Left hindlimb (tissue), 1 donor: ENCODE results near the gene RAB36.
A peak's percentile ranks its signal among the peaks of the same experiment; 100 is the strongest.

ENCODE experiments used
- DNase-seq: peaks from one replicate; pipeline ENCODE4 v3.0.0-alpha.2; 2018

Gene RAB36, protein sequence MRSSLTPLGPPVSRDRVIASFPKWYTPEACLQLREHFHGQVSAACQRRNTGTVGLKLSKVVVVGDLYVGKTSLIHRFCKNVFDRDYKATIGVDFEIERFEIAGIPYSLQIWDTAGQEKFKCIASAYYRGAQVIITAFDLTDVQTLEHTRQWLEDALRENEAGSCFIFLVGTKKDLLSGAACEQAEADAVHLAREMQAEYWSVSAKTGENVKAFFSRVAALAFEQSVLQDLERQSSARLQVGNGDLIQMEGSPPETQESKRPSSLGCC

DNA sequence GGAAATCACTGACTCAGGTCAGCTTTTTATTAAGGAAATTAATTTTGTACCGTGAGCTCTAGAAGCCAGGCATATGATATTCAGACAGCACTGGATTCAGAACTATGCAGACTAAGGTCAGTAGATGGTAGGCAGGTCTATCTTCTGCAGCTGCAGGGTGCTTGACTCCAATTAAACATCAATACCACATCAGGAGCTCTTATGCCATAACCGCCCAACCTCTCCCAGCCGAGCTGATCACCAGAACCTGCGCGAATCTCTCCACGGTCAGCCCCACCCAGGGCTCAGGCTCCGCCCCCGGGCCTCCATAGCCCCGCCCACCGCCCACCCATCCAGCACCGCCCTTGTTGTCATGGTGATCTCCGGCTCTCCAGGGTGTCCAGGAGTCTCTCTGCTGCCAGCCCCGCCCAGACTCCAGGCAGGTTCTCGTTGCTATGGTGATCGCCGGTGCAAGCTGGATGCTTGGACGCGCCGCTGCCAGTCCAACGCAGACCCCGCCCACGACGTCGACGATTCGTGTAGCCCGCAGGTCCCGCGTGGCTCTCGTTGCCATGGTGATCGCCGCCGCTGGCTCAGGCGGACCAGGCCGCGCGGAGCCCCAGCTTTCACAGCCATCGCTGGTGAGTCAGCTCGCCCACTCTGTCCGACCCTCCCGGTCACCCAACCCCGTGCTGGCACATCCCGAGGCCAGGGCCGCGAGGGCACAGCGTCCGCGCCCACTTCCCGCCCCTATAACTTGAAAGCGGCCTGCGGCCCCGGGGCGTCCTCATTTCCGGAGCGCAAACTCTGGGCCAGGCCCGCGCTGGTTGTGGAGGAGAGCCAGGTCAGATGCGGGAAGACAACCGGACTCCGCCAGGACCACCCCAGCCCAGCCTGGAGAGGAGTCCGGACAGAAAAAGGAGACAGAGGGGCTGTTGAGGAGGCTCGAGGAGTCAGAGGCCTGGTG, at the start of gene RAB36:
Gene RAB36 (plus strand): TSS at position 546 of the 946 bp plus-strand sequence. CDS start 1,140 bp downstream, outside the sequence.
- peak; percentile 96 for DNase-seq

DNA sequence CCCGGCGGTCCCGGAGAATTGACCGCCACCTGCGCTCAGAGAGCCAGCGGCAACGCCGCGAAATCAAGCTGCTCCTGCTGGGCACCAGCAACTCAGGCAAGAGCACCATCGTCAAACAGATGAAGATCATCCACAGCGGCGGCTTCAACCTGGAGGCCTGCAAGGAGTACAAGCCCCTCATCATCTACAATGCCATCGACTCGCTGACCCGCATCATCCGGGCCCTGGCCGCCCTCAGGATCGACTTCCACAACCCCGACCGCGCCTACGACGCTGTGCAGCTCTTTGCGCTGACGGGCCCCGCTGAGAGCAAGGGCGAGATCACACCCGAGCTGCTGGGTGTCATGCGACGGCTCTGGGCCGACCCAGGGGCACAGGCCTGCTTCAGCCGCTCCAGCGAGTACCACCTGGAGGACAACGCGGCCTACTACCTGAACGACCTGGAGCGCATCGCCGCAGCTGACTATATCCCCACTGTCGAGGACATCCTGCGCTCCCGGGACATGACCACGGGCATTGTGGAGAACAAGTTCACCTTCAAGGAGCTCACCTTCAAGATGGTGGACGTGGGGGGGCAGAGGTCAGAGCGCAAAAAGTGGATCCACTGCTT, 49.4 kb upstream of the RAB36 start:
- DNase-seq: no peak

DNA sequence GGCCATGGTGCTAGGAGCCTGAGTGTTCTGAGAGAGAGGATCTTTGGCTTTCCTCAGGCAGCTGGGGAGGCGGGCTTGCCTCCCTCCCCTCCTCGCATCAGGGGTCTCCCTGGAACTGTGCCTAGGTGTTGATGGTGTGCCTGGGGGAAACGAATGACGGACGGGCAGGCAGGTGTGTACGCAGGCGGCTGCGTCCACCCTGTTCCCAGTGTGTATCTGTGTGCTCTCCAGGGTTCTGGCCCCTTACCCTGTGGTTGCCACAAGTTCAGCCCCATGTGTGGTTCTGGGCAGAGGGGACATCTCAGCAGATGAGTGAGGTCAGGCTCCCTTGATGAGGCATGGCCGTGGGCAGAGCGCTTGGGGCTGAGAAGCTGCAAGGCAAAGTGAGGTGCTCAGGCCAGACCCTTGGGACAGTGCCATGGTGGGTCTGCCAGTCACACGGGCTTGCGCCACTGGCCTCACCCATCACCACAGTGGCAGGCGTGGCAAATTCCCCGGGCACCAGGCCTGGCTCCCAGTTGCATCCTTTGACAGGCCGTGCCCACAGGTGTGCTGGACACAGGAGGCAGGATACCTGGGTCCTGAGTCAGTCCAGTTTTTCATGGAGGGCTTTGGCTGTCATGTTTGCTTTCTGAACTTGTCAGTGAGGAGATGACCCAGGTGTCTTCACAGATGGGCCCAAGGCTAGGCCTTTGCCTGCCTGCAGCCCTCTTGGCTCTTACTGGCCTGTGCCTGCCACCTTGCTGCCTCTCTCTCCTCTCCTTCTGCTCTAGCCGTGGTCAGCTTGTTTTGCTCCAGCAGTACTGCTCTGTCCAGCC, 47.7 kb upstream of the RAB36 start:
- DNase-seq: no peak

DNA sequence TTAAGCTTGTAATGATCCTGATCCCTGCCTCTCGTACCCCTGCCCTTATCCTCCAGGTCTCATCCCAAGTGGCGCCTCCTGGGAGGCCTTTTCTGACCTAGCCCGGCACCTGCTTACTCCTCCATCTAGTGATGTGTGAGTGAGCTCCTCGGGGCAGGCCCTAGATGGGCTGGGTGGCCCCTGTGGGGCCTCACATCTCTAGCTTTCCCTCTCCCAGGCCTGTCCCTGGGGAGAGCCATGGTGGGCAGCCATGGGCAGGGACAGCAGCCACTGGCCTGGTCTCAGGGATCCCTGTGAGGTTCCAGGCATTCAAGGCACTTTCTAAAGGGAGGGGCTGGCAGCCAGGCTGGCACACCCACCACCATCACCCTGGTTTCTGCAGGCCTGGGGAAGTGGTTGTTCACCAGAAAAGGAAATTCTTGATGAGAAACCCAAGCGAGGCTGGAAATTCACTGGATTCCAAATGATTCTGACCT, 47.0 kb upstream of the RAB36 start:
- DNase-seq: no peak

DNA sequence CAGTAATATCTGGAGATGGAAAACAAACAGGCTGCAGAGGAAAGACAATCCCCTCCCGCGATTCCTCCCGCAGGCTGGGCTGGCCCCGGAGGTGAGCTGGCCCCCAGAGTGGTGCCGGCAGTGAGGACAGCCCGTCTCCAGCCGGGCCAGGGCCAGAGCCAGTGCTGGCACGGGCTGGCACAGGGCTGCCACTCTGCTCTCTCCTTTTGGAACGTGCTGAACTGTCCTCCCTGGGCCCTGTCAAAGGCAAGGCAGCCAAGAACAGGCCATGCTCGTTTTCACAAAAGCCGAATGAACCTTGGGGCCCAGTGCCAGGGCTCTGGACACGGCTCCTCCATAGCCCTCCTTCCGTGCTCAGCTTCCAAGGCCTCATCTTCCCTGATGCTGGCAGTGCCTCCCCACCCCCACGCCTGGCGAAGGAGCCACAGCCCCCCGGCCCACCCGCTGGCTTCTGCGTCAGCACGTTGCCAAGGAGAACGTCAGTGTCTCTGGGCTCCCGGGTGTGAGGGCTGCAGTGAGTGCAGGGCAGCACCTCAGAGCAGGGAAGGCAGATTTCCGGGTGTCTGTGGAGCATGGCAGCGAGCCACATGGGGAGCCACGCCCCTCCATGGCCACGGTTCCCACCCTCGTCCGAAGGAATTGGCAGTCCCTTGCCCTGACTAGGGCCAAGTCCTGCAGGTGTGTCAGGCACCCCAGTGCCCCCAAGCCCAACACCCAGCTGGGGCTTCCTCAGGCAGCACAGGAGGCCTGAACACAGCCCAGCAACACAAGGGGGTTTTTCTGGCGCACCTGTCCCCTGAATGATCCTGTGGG, 46.4 kb upstream of the RAB36 start:
- no peak for DNase-seq

DNA sequence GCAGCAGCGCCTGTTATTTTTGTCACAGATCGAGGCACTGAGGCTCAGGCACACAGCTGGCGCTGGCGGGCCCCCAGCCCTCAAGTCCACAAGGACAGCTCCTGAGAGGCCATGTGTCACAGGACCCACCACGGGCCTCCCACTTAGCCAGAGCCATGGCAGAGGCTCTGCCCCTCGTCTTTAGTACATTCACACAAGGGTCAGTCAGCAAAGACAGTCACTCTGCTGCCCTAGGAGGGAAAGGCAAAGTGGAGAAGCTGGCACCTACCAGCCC, 45.8 kb upstream of the RAB36 start:
- no peak for DNase-seq

DNA sequence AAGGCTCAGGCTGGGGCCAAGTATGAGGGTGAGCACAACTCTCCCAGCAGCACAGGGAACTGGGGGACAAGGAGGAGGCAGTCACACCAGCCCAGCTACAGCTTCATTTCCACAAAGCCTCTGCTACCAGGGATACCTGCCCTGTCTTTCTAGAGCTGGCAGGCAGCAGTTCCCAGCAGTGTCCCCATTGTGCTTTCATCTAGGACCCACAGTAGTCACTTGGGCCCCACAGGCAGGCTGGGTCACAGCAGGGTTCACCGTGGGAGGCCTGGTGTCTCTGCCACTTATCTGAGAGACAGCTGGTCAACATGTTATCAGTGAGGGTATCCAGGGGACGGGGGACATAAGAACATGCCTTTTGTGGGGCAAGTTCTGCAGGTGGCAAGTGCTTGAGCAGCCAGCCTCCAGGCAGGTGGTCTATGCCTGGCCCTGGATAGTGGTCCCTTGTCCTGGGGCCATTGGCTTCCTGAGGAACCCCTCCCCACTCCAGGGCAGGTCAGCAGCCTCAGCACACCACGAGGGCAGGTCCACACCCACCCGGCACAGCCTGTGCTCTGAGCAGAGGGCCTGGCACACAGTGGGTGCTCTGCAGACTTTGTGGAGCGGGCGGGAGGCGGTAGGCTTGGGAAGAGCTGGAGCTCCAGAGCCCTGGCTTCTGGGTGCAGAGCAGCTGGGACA, 45.0 kb upstream of the RAB36 start:
- no peak for DNase-seq

DNA sequence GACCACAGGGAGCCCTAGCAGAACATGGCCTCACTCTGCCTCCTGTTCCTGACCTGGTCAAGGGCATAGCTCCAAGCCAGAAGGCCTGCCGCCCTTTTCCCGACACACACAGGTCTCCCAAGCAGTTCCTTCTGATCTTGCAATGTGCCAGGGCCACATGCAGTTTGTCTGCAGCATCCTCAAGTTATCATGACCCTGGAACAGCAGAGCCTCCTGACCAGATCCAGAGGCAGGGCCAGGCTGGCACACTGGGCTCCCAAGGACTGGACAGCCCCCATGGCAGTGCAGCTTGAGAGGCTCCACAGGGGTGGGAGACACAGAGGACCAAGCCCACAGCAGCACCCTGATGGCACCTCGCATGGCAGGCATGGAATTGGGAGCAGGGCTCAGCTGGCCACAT, 43.8 kb upstream of the RAB36 start:
- no peak for DNase-seq

DNA sequence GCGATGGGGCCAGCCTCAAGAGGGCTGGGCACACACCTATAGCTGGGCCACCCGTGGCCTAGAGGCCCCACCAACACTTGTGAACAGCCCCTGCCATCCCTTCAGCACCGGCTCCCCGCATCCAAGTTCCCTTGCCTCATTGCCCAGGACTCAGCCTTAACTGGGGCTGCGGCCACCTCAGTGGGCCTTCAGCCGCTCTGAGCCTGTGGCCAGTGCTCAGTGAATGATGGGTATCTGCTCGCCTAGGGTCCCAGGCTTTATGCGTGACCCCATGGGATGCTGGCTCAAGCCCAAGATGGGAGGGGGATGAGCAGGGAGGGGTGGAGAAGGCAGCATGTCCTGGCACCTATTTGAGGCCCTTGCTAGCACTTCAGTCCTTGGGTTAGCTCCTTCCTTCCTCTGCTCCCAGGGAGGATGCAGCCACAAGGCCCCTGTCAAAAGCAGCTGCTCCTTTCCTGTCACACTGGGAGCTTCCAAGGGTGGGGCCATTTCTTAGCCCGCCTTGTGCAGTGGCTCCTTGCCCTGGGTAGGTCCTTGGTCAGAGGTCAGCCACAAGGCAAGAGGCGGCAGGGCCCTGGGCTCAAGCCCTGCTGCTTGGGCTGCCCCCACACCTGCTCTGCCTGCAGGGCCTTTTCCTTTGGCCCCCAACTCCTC, 43.1 kb upstream of the RAB36 start:
- no peak for DNase-seq

DNA sequence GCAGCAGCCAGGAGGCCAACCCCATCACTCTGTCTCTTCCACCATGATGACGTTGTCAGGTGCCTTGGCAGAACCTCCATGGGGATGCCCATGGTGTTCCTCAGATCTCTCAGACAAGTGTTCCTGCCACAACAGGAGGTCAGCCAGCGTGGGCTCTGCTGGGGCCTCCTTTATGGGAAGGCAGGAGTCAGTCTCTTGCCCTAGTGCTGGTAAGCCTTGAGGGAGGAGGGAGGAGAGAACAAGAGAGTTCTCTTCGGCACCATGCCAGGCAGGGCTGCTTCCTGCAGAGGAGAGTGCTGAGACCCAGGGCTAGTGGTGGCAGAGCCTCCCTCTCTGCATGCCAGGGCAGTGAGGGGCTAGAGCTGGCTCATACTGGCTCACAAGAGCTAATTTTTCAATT, 42.5 kb upstream of the RAB36 start:
- DNase-seq: no peak

DNA sequence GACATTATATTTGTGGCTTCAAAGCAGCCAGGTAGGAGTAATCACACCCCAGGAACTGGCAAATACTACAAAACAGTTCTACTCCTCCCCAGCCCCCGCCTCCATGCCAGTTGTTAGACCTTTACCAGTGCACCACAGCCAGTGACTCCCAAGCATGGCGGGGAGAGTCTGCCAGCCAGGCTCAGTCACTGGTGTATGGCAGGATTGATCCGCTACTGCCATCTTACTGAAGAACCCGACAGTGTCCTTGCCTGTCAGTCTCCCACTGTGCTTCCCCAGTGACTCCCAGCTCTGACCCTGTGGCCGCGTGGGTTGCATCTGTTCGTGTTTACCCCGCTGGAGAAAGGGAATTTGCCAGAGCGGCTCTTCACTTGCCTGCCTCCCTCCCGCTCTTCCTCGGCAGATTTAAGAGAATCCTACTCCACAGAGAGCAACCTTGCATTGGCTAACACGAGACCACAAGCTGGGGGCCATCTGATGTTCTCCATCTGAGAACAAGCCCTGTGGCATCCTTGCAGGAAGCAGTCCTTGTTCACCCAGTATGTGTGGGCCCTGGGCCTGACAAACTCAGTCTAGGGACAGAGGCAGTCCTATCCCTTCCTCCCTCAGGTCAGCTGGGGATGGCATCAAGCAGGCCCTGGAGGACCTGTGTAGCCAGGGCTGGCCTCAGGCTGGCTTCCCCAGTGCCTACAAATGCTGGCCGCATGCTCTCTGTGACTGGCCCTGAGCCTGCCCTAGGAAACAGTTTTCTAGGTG, 41.9 kb upstream of the RAB36 start:
- no peak for DNase-seq

DNA sequence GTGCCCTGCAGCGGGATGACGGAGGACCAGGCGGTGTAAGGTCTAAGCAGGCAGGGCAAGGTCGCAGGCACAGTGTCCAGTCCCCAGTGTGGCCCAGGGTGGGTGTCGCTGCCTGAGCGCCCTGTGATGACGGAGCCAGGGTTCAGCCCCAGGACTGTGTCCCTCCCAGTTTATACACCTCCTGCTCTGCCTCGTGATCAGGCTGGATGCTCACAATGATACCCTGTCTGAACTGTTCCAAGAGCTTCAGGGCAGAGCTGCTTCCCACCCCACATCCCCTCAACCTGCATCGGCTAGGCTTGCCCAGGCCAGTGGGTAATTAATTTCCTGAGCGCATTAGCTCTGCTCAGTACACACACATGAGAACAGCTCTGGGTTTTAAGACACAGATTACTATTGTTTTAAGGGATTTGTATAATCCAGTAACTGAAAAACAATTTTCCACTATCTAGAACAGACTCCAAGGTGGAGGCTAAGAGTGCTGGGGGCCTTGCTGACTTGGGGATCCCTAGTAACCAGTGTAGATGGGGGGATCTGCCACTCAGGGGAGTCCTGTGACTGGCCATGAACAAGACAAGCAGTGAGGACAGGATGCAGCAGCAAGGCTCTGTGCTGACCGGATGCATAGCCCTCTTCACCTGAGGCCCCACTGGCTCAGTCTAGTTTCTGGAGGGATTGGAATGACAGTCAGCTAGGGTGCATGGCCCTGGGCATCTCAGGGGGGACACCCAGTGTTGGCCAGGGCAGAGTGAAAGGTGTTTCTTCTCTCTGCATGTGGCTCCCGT, 40.9 kb upstream of the RAB36 start:
- no peak for DNase-seq

DNA sequence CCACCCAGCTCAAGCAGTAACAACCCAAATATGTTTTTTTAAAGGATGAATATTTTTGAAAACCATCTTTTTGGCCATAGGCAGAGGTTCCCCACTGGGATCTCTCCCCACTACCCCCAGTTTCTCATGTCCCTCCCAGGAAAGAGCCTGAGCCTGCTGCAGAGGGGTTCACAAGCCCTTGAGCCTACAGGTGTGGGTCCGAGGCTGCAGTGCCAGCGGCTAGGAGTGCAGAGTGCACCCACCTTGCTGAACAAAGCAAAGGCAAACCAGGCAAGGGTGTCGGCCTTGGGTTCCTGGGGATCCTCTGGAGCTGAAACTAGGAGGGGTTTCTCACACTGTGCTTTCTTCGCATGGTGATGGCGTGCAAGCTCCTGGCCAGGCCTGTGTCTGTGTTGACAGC, 40.0 kb upstream of the RAB36 start:
- DNase-seq: no peak

DNA sequence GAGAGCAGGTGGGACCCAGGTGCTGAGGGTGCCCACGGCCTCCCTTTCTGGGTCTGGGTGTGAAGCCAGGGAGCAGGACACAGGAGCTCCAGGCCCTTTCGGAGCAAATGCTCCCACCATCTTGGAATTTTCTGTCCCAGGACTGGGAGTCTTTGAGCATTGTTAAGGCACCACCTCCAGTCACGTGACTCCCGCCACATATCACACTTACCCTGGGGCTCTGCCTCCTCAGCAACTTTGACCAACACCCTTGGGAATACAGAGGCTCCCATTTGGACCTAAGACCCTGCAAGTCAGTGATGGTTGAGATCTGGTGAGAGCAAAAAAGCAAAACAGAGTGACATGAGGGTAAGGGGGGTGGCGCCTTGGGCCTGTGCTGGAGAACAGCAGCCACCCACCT, 39.4 kb upstream of the RAB36 start:
- DNase-seq: no peak

DNA sequence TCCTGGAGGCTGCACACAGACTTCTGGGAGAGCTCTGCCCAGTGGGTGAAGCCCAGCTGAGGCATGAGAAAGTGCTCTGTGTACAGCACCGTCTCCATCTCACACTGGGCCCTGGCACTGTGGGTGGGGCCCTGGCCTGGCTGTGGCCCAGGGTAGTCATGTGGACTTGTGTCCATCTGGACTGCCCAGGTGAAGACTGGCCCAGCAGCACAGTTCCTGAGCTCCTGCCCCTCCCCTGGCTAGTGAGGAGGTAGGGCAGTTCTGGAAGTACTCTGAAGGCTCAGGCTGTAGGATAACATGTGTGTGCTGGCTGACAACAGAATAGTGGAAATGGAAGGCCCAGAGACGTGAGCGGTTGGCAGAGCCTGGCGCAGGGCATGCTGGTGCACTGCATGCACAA, 38.9 kb upstream of the RAB36 start:
- DNase-seq: no peak

DNA sequence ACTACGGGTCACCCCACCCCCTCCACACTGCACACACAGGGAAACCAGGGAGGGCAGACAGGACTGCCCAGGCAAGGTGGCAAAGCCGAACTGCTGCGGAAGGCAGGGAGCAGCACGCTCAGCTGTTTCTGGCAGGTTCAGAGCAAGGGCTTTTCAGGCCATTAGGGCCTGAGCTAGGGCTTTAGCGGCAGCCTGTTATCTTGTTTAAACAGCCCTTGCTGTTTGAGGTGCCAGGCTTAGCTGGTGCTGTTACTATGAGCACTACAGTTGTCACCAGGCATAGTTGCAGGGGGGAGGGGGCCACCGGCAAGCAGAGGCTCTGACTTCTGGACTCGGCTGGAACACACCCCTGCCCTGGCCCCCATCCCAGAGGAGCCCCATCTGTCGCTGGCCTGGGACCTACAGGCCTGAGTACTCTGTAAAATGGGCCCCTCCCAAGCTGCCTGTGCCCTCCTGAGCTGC, 38.3 kb upstream of the RAB36 start:
- DNase-seq: peak; percentile 72

DNA sequence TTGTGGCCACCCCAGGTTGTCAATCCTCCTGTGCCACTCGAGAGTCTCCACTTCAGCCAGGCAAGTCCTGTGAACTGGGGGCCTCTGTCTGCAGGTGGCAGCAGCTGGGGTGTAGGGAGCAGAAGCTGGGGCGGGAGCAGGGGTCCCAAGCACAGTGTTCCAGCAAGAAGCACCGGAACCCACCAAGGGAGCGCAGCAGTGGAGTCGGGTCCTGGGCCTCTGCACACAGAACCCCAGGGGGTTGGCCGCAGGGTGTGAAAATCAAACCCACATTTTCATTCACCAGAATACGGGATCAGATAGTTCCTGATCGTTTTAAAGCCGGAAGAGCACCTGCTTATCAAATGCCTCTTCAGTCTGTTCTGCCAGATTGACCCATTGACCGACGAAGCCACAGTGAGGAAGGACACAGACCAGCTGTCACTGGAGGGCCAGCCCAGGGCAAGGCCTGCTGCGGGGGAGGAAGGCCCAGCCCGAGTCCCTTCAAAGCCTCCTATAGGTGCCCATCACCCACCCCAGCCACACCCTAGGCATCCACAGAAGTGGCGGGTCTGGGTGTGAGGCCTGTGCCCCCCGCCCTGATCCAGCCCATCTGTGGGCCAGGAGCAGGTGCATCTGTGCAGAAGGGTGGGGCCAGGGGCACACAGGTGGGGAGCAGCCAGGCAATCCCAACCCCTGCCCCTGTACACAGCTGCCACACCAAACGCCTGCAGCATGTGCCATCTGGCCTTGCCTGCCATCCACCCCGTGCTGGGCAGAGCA, 37.6 kb upstream of the RAB36 start:
- no peak for DNase-seq
